DND-41 (cell line): ENCODE data around the gene ABCC4.

Experiments
- CTCF ChIP-seq: IDR thresholded peaks from 2 replicates; pipeline ENCODE4 v1.5.1; 2012; ENCODE audit warnings: borderline replicate concordance, low read length, moderate library complexity, mild to moderate bottlenecking; ENCODE audit not compliant: poor library complexity, severe bottlenecking; ENCODE audit errors: extremely low read depth
- EZH2 ChIP-seq: IDR thresholded peaks from 3 replicates; pipeline ENCODE4 v1.6.1; 2012; ENCODE audit warnings: borderline replicate concordance, low read depth, mild to moderate bottlenecking, moderate library complexity, low read length, inconsistent platforms; ENCODE audit not compliant: severe bottlenecking

GRCh38 chr13:94994506-94994905 is 306.7 kb downstream of the ABCC4 start:
- TF ChIP-seq CTCF (no peak), EZH2 (no peak)
